Glomerular endothelial cell (primary cell): ENCODE results near the gene BTBD7. TPM values are rescaled to one million over a fixed set of nuclear protein-coding genes. Genes with fewer than 3 reads are reported as not detected.

Experiments used
- DNase-seq: peaks from one replicate; pipeline ENCODE4 v3.0.0-alpha.2; 2011; ENCODE audit warnings: low read depth, low spot score; ENCODE audit errors: extremely low read depth
- total RNA-seq: library from RNA; depleted of rRNA; stranded (reverse); fragments of >200 nt; gene quantifications from 2 replicates; pipeline ENCODE4 v1.2.3, GENCODE V29; 2015

BTBD7 gene
- total RNA-seq, 1 donor from 2014 or later: 30.4 TPM

- DNase-seq: no peak
Measured at GRCh38 chr14:93200553-93200952, 132.3 kb downstream of the BTBD7 start.

GRCh38 chr14:93199031-93199430 is 133.8 kb downstream of the BTBD7 start:
- DNase-seq: no peak

GRCh38 chr14:93195316-93195999 is 137.4 kb downstream of the BTBD7 start:
- no peak for DNase-seq

Other genes with a start within 250 kb of the BTBD7 start
- gene ITPK1, start 217.1 kb downstream of the BTBD7 start, total RNA-seq: 23.3 and 36.3 TPM in 2 replicates
- gene MOAP1, start 148.1 kb downstream of the BTBD7 start, total RNA-seq: 18.4 and 19.5 TPM in 2 replicates
- gene LYSET, start 147.7 kb downstream of the BTBD7 start, total RNA-seq: 8.9 and 11.2 TPM in 2 replicates
- 10.3 and 11.2 TPM in 2 replicates for gene GON7, start 126.0 kb downstream of the BTBD7 start, total RNA-seq
- 20.2 and 28.8 TPM in 2 replicates for gene UBR7, start 125.8 kb downstream of the BTBD7 start, total RNA-seq
- not detected in 2 replicates for gene COX8C, start 14.1 kb upstream of the BTBD7 start, total RNA-seq
- gene UNC79, start 97.9 kb upstream of the BTBD7 start, total RNA-seq: under 0.01 TPM in 1 of 2 replicates, not detected in the other